Measurements from ENCODE around the gene HAVCR2. TPM values are rescaled to one million over a fixed set of nuclear protein-coding genes. Genes with fewer than 3 reads are reported as not detected.

Gene HAVCR2
- polyA plus RNA-seq, 1 donor from 2014 or later, result 1.1 TPM

GRCh38 chr5:157080286-157080685 lies 28.6 kb downstream of the HAVCR2 start:
- Histone ChIP-seq H3K27me3 (ENCODE audit: insufficient read depth, low read depth, low read length) (no peaks in the 10 kb centered on the region), H3K36me3 (ENCODE audit: insufficient read depth, low read length) (no peaks in the 10 kb centered on the region), H3K79me2 (replicated peaks; ENCODE audit: insufficient read depth, low read length) (no peaks in the 10 kb centered on the region), H3K27ac (ENCODE audit: low read length) (no peak overlapping the region), H3F3A (ENCODE audit: insufficient read depth, low read length, poor library complexity, severe bottlenecking) (no peaks in the 10 kb centered on the region), H3K4me2 (ENCODE audit: low read length) (no peak overlapping the region), H2AFZ (ENCODE audit: low read depth, low read length) (no peak overlapping the region), H3K9me2 (ENCODE audit: insufficient read depth, low read length) (no peaks in the 10 kb centered on the region), H3K9me3 (ENCODE audit: low read length) (no peaks in the 10 kb centered on the region), H3K4me3 (ENCODE audit: low read length) (no peak overlapping the region), H4K20me1 (ENCODE audit: insufficient read depth) (no peaks in the 10 kb centered on the region), H3K9ac (ENCODE audit: low read length) (no peak overlapping the region)
- TF ChIP-seq REST (IDR thresholded peaks at IDR 0.05; ENCODE audit: borderline replicate concordance) (no peak), SMC3 (conservative IDR thresholded peaks at IDR 0.05; ENCODE audit: poor library complexity) (no peak), MXI1 (conservative IDR thresholded peaks at IDR 0.05; ENCODE audit: poor library complexity, severe bottlenecking) (no peak), RAD21 (conservative IDR thresholded peaks at IDR 0.05) (no peak), POLR2AphosphoS5 (IDR thresholded peaks at IDR 0.05) (no peak), CTCF (IDR thresholded peaks at IDR 0.05; ENCODE audit: poor library complexity, severe bottlenecking) (no peak), EZH2 (IDR thresholded peaks at IDR 0.05; ENCODE audit: borderline replicate concordance, insufficient read depth, low read length, poor library complexity, severe bottlenecking) (no peak), EP300 (conservative IDR thresholded peaks at IDR 0.05; ENCODE audit: poor library complexity, severe bottlenecking) (no peak), TAF1 (IDR thresholded peaks at IDR 0.05; ENCODE audit: low read depth) (no peak)

GRCh38 chr5:157076558-157076957 lies 32.3 kb downstream of the HAVCR2 start:
- Histone ChIP-seq H3K9ac (ENCODE audit: low read length) (no peak overlapping the region), H3K27me3 (ENCODE audit: insufficient read depth, low read depth, low read length) (no peaks in the 10 kb centered on the region), H3K4me2 (ENCODE audit: low read length) (no peak overlapping the region), H4K20me1 (ENCODE audit: insufficient read depth) (no peaks in the 10 kb centered on the region), H3K27ac (ENCODE audit: low read length) (no peak overlapping the region), H3K9me3 (ENCODE audit: low read length) (no peaks in the 10 kb centered on the region), H3F3A (ENCODE audit: insufficient read depth, low read length, poor library complexity, severe bottlenecking) (no peaks in the 10 kb centered on the region), H2AFZ (ENCODE audit: low read depth, low read length) (no peak overlapping the region), H3K79me2 (replicated peaks; ENCODE audit: insufficient read depth, low read length) (no peaks in the 10 kb centered on the region), H3K4me3 (ENCODE audit: low read length) (no peak overlapping the region), H3K9me2 (ENCODE audit: insufficient read depth, low read length) (no peaks in the 10 kb centered on the region), H3K36me3 (ENCODE audit: insufficient read depth, low read length) (no peaks in the 10 kb centered on the region)
- TF ChIP-seq RAD21 (conservative IDR thresholded peaks at IDR 0.05) (no peak), SMC3 (conservative IDR thresholded peaks at IDR 0.05; ENCODE audit: poor library complexity) (no peak), MXI1 (conservative IDR thresholded peaks at IDR 0.05; ENCODE audit: poor library complexity, severe bottlenecking) (no peak), CTCF (IDR thresholded peaks at IDR 0.05; ENCODE audit: poor library complexity, severe bottlenecking) (no peak), REST (IDR thresholded peaks at IDR 0.05; ENCODE audit: borderline replicate concordance) (no peak)
